IMR-90 (cell line): ENCODE data around the gene CA11. TPM values are rescaled to one million over a fixed set of nuclear protein-coding genes. Genes with fewer than 3 reads are reported as not detected.

Experiments used
- ATAC-seq: fragments of 200-7000 bp; cut with Tn5 transposase; 2 replicates; pipeline ENCODE4 v1.9.1; 2020; ENCODE audit warnings: low read depth, mild to moderate bottlenecking, moderate library complexity
- BruUV-seq: library from RNA; stranded (reverse); fragments of 400-500 nt; replicated peaks from 2 replicates; lab custom pipeline; 2021; lab: Mats Ljungman, UMichigan
- CTCF ChIA-PET: fragments of 300-600 bp; formaldehyde crosslinking; extraction: SDS; loops from one replicate; lab custom pipeline; 2021; ENCODE audit warnings: antibody characterized with exemption; lab: Yijun Ruan, JAX
- POLR2A ChIA-PET: fragments of 300-600 bp; sonication (Branson Sonifier 250); formaldehyde crosslinking; loops from one replicate; lab custom pipeline; 2022; ENCODE audit warnings: antibody characterized with exemption; ENCODE audit not compliant: unreplicated experiment; lab: Charles Lee
- DNase-seq: peaks from one replicate; pipeline ENCODE4 v3.0.0; 2013
- H2AFZ ChIP-seq: replicated peaks from 2 replicates; pipeline ENCODE3; 2013; ENCODE audit warnings: low read length, mild to moderate bottlenecking; ENCODE audit not compliant: poor library complexity
- H2AK5ac ChIP-seq: 2 replicates; pipeline ENCODE4 v1.6.1; 2013; ENCODE audit warnings: low read depth, low read length, inconsistent platforms
- H2AK9ac ChIP-seq: replicated peaks from 2 replicates; pipeline ENCODE3; 2013; ENCODE audit warnings: mild to moderate bottlenecking, low read depth, low read length, moderate library complexity; ENCODE audit not compliant: poor library complexity
- H2BK120ac ChIP-seq: 2 replicates; pipeline ENCODE4 v1.6.1; 2013; ENCODE audit warnings: low read depth, low read length, inconsistent platforms
- H2BK15ac ChIP-seq: 3 replicates; pipeline ENCODE4 v1.6.1; 2013; ENCODE audit warnings: low read depth, low read length, inconsistent platforms
- H2BK20ac ChIP-seq: 2 replicates; pipeline ENCODE4 v1.6.1; 2013; ENCODE audit warnings: low read depth, mild to moderate bottlenecking, inconsistent platforms, low read length, moderate library complexity
- H2BK5ac ChIP-seq: 2 replicates; pipeline ENCODE4 v1.6.1; 2013; ENCODE audit warnings: mild to moderate bottlenecking, low read depth, low read length, inconsistent platforms; ENCODE audit not compliant: poor library complexity, severe bottlenecking
- H3K14ac ChIP-seq: replicated peaks from 2 replicates; pipeline ENCODE4 v1.6.1; 2013; ENCODE audit warnings: low read depth, low read length, inconsistent platforms
- H3K18ac ChIP-seq: 2 replicates; pipeline ENCODE4 v1.6.1; 2013; ENCODE audit warnings: low read depth, low read length, control low read depth
- H3K23ac ChIP-seq: 2 replicates; pipeline ENCODE4 v1.6.1; 2013; ENCODE audit warnings: low read depth, low read length, inconsistent platforms
- H3K27ac ChIP-seq: 2 replicates; pipeline ENCODE4 v1.5.1; 2013; ENCODE audit warnings: mild to moderate bottlenecking, control low read depth, low read length; ENCODE audit not compliant: insufficient read depth
- H3K27me3 ChIP-seq: 2 replicates; pipeline ENCODE4 v1.6.1; 2013; ENCODE audit warnings: low read length; ENCODE audit not compliant: control insufficient read depth, insufficient read depth
- H3K36me3 ChIP-seq: 2 replicates; pipeline ENCODE4 v1.6.1; 2013; ENCODE audit warnings: low read length, mixed read lengths; ENCODE audit not compliant: control insufficient read depth, insufficient read depth
- H3K4ac ChIP-seq: 2 replicates; pipeline ENCODE4 v1.6.1; 2013; ENCODE audit warnings: low read depth, low read length, inconsistent platforms
- H3K4me1 ChIP-seq: 2 replicates; pipeline ENCODE4 v1.6.1; 2013; ENCODE audit warnings: low read length, mixed read lengths; ENCODE audit not compliant: control insufficient read depth, insufficient read depth
- H3K4me2 ChIP-seq: 2 replicates; pipeline ENCODE4 v1.6.1; 2013; ENCODE audit warnings: low read depth, mild to moderate bottlenecking, control low read depth, low read length, moderate library complexity
- H3K4me3 ChIP-seq: 2 replicates; pipeline ENCODE4 v1.5.1; 2013; ENCODE audit warnings: low read depth, mild to moderate bottlenecking, control low read depth, low read length, moderate library complexity; ENCODE audit not compliant: insufficient read depth
- H3K56ac ChIP-seq: 2 replicates; pipeline ENCODE4 v1.6.1; 2013; ENCODE audit warnings: low read length, inconsistent platforms; ENCODE audit not compliant: insufficient read depth; ENCODE audit errors: extremely low read depth
- H3K79me1 ChIP-seq, 2 experiments: 2 replicates each; pipeline ENCODE4 v1.6.1; 2013; ENCODE audit warnings: low read length in 2 of 2, inconsistent platforms in 1 of 2, low read depth in 1 of 2
- H3K9ac ChIP-seq: 2 replicates; pipeline ENCODE4 v1.6.1; 2013; ENCODE audit warnings: low read depth, low read length, control low read depth
- H3K9me1 ChIP-seq: 2 replicates; pipeline ENCODE4 v1.6.1; 2013; ENCODE audit warnings: low read length, inconsistent platforms; ENCODE audit not compliant: insufficient read depth
- H3K9me3 ChIP-seq: 2 replicates; pipeline ENCODE4 v1.6.1; 2013; ENCODE audit warnings: low read length; ENCODE audit not compliant: control insufficient read depth, insufficient read depth
- H4K20me1 ChIP-seq: 2 replicates; pipeline ENCODE4 v1.6.1; 2013; ENCODE audit warnings: low read length, inconsistent platforms; ENCODE audit not compliant: insufficient read depth
- H4K5ac ChIP-seq: 2 replicates; pipeline ENCODE4 v1.6.1; 2013; ENCODE audit warnings: mild to moderate bottlenecking, low read depth, low read length, control low read depth
- H4K8ac ChIP-seq, 2 experiments: 2 replicates each; pipeline ENCODE4 v1.6.1; 2013; ENCODE audit warnings: low read depth in 2 of 2, low read length in 2 of 2, control low read depth in 1 of 2, inconsistent platforms in 1 of 2
- H4K91ac ChIP-seq: 2 replicates; pipeline ENCODE4 v1.6.1; 2013; ENCODE audit warnings: low read depth, low read length, inconsistent platforms; ENCODE audit not compliant: insufficient read depth
- BHLHE40 ChIP-seq: fragments of 150-350 bp; IDR thresholded peaks from 2 replicates; pipeline ENCODE4 v1.6.1; 2016; ENCODE audit warnings: mild to moderate bottlenecking, low read depth, low read length
- CEBPB ChIP-seq: IDR thresholded peaks from 2 replicates; pipeline ENCODE4 v1.6.1; 2012; ENCODE audit warnings: low read depth, low read length, improper control_type of control experiment
- CHD1 ChIP-seq: IDR thresholded peaks from 2 replicates; pipeline ENCODE4 v1.6.1; 2012; ENCODE audit warnings: low read depth, low read length, improper control_type of control experiment
- MAZ ChIP-seq: IDR thresholded peaks from 2 replicates; pipeline ENCODE4 v1.6.1; 2012; ENCODE audit warnings: low read depth, mild to moderate bottlenecking, low read length, improper control_type of control experiment, moderate library complexity, borderline replicate concordance
- MXI1 ChIP-seq: IDR thresholded peaks from 2 replicates; pipeline ENCODE4 v1.6.1; 2012; ENCODE audit warnings: low read depth, mild to moderate bottlenecking, low read length, moderate library complexity, borderline replicate concordance
- NFE2L2 ChIP-seq: fragments of 150-350 bp; IDR thresholded peaks from 2 replicates; pipeline ENCODE4 v1.6.1; 2016; ENCODE audit warnings: low read depth, mild to moderate bottlenecking, low read length
- POLR2A ChIP-seq: IDR thresholded peaks from 2 replicates; pipeline ENCODE4 v1.6.1; 2012; ENCODE audit warnings: mild to moderate bottlenecking, low read depth, low read length
- RAD21 ChIP-seq: IDR thresholded peaks from 2 replicates; pipeline ENCODE4 v1.6.1; 2012; ENCODE audit warnings: low read length, improper control_type of control experiment
- RCOR1 ChIP-seq: IDR thresholded peaks from 2 replicates; pipeline ENCODE4 v1.6.1; 2012; ENCODE audit warnings: mild to moderate bottlenecking, low read length, improper control_type of control experiment; ENCODE audit not compliant: insufficient replicate concordance
- RFX5 ChIP-seq: IDR thresholded peaks from 2 replicates; pipeline ENCODE4 v1.8.0; 2012; ENCODE audit warnings: low read depth, mild to moderate bottlenecking, low read length, moderate library complexity
- SMC3 ChIP-seq: fragments of 150-350 bp; IDR thresholded peaks from 2 replicates; pipeline ENCODE4 v1.6.1; 2016; ENCODE audit warnings: low read depth, mild to moderate bottlenecking, antibody characterized with exemption, low read length, moderate library complexity
- WGBS, 2 experiments: methylation state at CpG; one replicate each; pipeline versions ENCODE4 v1.1.5 to v1.1.7; 2013; ENCODE audit warnings: missing lambda C conversion rate in 2 of 2; ENCODE audit not compliant: insufficient read length in 1 of 2; ENCODE audit errors: extremely low coverage in 2 of 2; 5-methylcytosine and 5-hydroxymethylcytosine counted together
- dilution Hi-C: fragments of 300-500 bp; cut with HindIII; formaldehyde crosslinking; loops from one replicate; pipeline ENCODE4 v1.14.3; 2018; ENCODE audit warnings: low sequenced_read_pairs; ENCODE audit not compliant: unreplicated experiment
- in situ Hi-C: fragments of 300-500 bp; cut with MboI; formaldehyde crosslinking; loops from 3 replicates; pipeline ENCODE4 v1.14.3; 2019; ENCODE audit warnings: low sequenced_read_pairs, inconsistent platforms, mixed read lengths
- intact Hi-C: fragments of 100-400 bp; cut with micrococcal nuclease; formaldehyde crosslinking; loops from 2 replicates; pipeline ENCODE4 v1.10.0; 2022
- polyA plus RNA-seq, 3 experiments: library from polyadenylated mRNA; depleted of rRNA; stranded (reverse); fragments of >200 nt; gene quantifications; 2 replicates each; pipeline ENCODE4 v1.2.3, GENCODE V29; 2012; ENCODE audit warnings: low replicate concordance in 1 of 3
- total RNA-seq: library from RNA; depleted of rRNA; stranded (reverse); fragments of >200 nt; gene quantifications from 2 replicates; pipeline ENCODE4 v1.2.3, GENCODE V29; 2012
- TF ChIP-seq, protein P1 (sequence below): fragments of 150-350 bp; IDR thresholded peaks from 2 replicates; pipeline ENCODE4 v1.6.1; 2016; ENCODE audit warnings: low read depth, mild to moderate bottlenecking, low read length, moderate library complexity, borderline replicate concordance
- TF ChIP-seq, protein P2 (sequence below): fragments of 150-350 bp; IDR thresholded peaks from 2 replicates; pipeline ENCODE4 v1.6.1; 2017; ENCODE audit warnings: mild to moderate bottlenecking, antibody characterized with exemption, low read length, low read depth

CA11 gene
- total and polyA plus RNA-seq, 2 of the 4 experiments (the other 2 are of a cell fraction): 1.3 to 2.9 TPM

DNA sequence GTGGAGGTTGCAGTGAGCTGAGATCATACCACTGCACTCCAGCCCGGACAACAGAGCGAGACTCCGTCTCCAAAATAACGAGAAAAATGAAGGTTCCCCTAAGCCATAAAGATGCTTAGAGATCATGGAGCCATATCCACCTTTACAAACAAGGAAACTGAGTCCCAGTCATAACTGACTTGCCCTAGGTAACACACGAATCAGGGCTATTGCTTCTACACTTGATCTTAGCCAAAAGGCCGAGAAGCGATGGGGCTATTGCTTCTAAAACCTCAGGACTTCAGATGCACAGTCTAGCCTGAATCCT lies 12.0 kb downstream of the CA11 start (continued):
- TF ChIP-seq BHLHE40: no peak
- no peak for TF ChIP-seq RCOR1
- no peak for TF ChIP-seq RFX5
- TF ChIP-seq NFE2L2: no peak
- TF ChIP-seq MXI1: no peak

DNA sequence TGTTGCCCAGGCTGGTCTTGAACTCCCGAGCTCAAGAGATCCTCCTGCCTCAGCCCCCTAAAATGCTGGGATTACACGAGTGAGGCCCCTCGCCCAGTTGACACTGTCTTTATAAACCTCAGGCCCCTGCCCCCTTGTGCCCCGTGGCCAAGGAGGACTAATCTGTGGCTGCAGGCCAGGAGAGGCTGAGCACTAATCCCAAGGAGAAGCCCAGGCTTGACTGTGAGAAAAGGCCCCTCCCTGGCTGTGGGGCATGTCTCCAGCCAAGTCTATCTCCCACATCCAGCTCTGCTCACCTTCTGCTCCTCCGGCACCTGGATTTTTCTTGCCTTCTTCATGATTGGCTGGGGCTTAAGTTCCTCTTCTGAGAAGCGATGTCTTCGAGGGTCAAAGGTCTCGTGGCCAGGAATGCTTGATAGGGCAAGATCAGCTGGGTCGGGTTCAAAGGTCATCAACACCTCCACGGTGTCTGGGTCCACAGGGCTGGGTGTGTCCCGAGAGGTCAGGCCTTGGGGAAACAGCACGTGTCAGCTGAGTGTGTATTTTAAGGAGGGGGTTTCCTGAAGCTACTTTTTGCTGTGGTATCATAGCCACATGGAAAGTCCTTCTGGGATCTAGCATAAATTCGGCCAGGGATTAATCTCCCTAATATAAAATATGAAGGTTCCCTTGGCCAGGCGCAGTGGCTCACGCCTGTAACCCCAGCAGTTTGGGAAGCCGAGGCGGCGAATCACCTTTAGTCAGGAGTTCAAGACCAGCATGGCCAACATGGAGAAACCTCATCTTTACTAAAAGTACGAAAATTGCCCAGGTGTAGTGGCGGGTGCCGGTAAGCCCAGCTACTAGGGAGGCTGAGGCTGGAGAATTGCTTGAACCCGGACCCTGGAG lies 12.6 kb downstream of the CA11 start:
- Histone ChIP-seq H2BK5ac (peak overlapping the region; percentile 91), H3K4me2 (peak overlapping the region; percentile 67; the same call in 1 of the 2 replicates), H3K56ac (no peak overlapping the region), H3K9me1 (peaks cover 25% of the 10 kb centered on the region), H2AFZ (no peak overlapping the region), H2AK5ac (peak overlapping the region; percentile 98), H3K4me3 (no peak overlapping the region), H3K9ac (no peak overlapping the region), H2BK20ac (peak overlapping the region; percentile 99), H3K27ac (peak overlapping the region; percentile 83; the same call in 1 of the 2 replicates), H4K20me1 (peaks cover 4% of the 10 kb centered on the region; the same call in 1 of the 2 replicates), H2BK120ac (peak overlapping the region; percentile 97), H3K9me3 (no peaks in the 10 kb centered on the region), H2BK15ac (peak overlapping the region; percentile 96; the same call in 2 of the 3 replicates), H3K4me1 (peaks cover 41% of the 10 kb centered on the region), H4K8ac (peak overlapping the region; percentile 92 to 99; a peak in 3 of 4 replicates), H3K79me1 (peaks cover 0 to 15% of the 10 kb centered on the region in 2 experiments; a peak in 3 of 4 replicates), H2AK9ac (peak overlapping the region; percentile 88), H3K27me3 (no peaks in the 10 kb centered on the region), H3K18ac (peak overlapping the region; percentile 92), H3K36me3 (no peaks in the 10 kb centered on the region; the same call in 1 of the 2 replicates), H4K91ac (peak overlapping the region; percentile 95; the same call in 1 of the 2 replicates), H3K14ac (no peak overlapping the region; the same call in 1 of the 2 replicates), H3K4ac (peak overlapping the region; percentile 96), H4K5ac (peak overlapping the region; percentile 95), H3K23ac (peak overlapping the region; percentile 61; the same call in 1 of the 2 replicates)
- no TSS peak for BruUV-seq
- CTCF ChIA-PET: no interaction called here
- POLR2A ChIA-PET: interaction anchor here (0.7 kb wide), 1 partner anchor 16 kb away, joined by 3 read pairs; no protein-coding TSS in a partner anchor
- dilution Hi-C loops (no loop called here), intact Hi-C loops (no loop called here), in situ Hi-C loops (no loop called here)
- no peak for ATAC-seq
- TF ChIP-seq RCOR1: no peak
- TF ChIP-seq, protein P1, sequence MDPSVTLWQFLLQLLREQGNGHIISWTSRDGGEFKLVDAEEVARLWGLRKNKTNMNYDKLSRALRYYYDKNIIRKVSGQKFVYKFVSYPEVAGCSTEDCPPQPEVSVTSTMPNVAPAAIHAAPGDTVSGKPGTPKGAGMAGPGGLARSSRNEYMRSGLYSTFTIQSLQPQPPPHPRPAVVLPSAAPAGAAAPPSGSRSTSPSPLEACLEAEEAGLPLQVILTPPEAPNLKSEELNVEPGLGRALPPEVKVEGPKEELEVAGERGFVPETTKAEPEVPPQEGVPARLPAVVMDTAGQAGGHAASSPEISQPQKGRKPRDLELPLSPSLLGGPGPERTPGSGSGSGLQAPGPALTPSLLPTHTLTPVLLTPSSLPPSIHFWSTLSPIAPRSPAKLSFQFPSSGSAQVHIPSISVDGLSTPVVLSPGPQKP: no peak
- TF ChIP-seq BHLHE40: no peak
- TF ChIP-seq, protein P2, sequence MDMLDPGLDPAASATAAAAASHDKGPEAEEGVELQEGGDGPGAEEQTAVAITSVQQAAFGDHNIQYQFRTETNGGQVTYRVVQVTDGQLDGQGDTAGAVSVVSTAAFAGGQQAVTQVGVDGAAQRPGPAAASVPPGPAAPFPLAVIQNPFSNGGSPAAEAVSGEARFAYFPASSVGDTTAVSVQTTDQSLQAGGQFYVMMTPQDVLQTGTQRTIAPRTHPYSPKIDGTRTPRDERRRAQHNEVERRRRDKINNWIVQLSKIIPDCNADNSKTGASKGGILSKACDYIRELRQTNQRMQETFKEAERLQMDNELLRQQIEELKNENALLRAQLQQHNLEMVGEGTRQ: no peak
- TF ChIP-seq MXI1: no peak
- no peak for TF ChIP-seq RFX5
- no peak for TF ChIP-seq RAD21
- no peak for TF ChIP-seq SMC3
- TF ChIP-seq CHD1: no peak
- TF ChIP-seq CEBPB: no peak
- no peak for TF ChIP-seq POLR2A
- no peak for TF ChIP-seq MAZ
- 50% methylated on average over 2 of the region's 22 CpGs; no CpG with 5 or more reads in 1 of the 2 experiments for WGBS, 2 experiments
- DNase-seq: no peak
